NCI-H510A treated with DMSO at 0.1 percent for 48 hours (cell line): Measurements from ENCODE around the gene C20orf141.
"Not testable (repeated sequence)": the region's sequence is repeated elsewhere in the genome, so short reads cannot be mapped to it uniquely, and the experiment has no call there.

ENCODE experiments used
- DNase-seq: peaks from one replicate; lab custom pipeline; 2025; lab: John Stamatoyannopoulos, UW

Gene C20orf141, protein sequence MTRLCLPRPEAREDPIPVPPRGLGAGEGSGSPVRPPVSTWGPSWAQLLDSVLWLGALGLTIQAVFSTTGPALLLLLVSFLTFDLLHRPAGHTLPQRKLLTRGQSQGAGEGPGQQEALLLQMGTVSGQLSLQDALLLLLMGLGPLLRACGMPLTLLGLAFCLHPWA

DNA sequence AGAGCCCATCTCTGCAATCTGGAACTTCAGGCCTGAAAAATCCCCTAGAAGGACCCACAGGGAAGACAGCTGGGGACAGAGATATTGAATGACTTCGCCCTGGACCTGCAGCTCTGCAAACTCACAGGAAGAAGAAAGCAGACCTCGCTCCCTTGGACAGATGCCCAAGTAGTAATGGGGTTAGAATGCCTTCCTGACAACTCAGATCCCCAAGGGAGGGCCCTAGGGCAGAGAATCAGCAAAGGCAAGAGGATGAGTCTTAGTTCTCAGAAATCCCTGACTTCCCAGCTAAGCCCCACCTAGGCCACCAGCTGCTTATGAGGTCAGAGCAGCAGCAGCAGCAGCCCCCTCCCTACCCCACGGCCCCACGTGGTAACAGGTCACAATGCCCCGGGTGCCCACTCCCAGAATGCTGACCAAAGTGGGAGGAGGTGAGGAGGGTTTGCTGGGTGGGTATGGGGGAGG is at the start of gene C20orf141:
TSS of gene C20orf141 (plus strand) at position 401 of the 465 bp plus-strand sequence. CDS start 198 bp downstream, outside the sequence.
- no peak for DNase-seq

DNA sequence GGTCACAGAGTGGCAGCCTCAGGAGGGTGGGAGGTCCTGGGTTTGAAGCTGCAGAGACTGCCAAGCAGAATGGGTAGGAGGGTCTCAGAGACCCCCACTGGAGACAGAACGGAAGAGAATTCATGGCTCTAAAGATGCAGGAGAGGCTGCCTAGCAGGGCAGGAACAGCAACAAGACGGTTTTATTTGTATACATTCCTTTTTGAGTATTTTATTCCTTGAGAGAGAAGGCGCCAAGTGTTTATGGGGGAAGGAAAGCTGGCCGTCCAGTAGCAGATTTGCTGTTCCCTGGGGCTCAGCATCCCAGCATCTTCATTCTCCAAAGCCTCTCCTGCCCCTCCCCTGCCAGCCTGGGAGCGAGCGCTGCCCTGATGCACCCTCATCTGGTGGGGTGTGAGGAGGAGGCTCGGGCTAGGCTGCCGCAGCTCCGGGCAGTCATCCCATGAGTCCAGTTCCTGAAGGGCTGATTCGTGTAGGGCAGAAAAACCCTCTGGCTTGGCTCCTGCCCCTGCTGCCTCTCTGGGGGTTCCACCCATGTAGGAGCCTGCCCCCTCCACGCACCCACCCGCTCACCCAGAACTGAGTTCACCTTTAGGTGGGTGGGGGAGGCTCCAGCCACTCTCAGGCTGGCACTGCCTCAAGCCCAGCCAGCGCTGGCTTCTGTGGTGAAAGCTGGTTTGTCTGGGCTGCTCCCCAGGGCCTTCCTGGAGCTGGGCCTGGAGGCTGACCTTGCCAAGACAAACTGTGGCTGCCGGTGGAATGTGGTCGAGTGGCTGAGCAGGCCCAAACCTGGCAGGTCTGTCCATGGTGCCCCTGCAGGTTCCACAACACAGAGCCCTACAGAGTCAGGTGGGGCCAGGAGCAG is 46.8 kb upstream of the C20orf141 start:
- DNase-seq, result no peak

GRCh38 chr20:2768632-2769015 is 46.2 kb upstream of the C20orf141 start:
- DNase-seq, result no peak

DNA sequence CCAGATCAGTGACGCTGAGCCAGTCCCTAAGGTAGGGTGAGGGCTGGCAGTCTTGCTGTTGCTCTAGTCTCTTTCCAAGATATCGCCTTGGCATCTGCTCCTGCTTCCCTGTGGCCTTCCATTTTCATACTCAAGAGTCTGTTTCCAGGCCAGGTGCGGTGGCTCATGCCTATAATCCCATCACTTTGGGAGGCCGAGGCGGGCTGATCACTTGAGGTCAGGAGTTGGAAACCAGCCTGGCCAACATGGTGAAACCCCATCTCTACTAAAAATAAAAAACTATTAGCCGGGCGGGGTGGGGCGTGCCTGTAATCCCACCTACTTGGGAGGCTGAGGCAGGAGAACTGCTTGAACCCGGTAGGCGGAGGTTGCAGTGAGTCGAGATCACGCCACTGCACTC is 44.7 kb upstream of the C20orf141 start:
- DNase-seq, result not testable (repeated sequence)

DNA sequence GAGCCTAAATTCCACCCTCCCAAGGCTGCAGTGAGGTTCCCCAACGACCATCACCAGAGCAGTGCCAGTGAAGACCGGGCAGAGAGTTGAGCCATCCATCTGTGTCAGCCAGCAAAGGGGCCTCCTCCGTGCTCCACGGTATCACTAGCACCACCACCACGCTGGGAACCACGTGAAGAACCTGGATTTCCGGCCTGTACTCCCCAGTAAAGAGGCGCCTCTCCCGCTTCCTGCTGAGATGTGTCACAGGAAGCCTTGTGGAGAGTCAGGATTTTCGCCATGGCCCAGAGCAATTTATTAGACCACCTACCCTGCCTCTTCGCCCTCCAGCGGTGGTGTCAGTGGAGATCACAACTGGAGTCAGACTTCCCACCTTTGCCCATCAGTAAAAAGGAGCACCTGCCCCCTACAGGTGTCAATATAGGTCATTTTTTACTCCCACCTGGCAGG is 43.1 kb upstream of the C20orf141 start:
- DNase-seq, result no peak

- DNase-seq, result no peak
Measured at GRCh38 chr20:2773812-2774211, 41.0 kb upstream of the C20orf141 start.

GRCh38 chr20:2775139-2775538 is 39.6 kb upstream of the C20orf141 start:
- no peak for DNase-seq

DNA sequence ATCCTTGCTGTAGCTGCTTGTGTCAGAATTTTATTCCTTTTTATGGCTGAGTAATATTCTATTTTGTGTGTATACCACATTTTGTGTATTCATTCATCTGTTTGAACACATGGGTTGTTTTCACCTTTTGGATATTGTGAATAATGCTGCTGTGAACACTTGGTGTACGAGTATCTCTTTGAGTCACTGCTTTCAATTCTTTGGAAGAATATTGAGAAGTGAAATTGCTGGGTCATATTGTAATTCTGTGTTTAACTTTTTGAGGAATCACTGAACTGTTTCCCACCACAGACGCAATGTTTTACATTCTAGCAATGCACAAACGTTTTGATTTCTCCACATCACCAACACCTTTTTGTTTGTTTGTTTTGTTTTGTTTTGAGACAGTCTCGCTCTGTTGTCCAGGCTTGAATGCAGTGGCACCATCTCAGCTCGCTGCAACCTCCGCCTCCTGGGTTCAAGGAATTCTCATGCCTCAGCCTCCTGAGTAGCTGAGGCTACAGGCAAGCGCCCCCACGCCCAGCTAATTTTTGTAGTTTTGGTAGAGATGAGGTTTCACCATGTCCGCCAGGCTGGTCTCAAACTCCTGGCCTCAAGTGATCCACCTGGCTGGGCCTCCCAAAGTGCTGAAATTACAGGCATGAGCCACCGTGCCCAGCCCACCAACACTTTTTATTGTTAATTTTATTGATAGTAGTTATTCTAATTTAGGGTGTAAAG is 36.0 kb upstream of the C20orf141 start:
- no peak for DNase-seq

DNA sequence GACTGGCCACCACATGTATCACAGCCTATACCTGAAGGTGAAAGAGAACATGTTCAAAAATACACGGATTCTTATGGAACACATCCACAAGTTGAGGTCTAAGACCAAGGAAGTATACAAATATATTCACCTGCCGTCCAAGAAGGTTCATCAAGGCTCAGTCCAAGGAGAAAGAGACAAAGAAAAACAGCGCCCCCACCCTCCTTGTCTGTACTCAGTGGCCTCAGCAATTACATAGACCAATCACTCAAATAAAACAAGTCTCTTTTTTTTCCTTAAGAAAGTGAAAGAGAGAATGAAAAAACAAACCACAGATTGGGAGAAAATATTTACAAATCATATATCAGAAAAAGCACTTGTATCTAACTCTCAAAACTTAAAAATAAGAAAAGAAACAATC is 33.8 kb upstream of the C20orf141 start:
- DNase-seq, result no peak

DNA sequence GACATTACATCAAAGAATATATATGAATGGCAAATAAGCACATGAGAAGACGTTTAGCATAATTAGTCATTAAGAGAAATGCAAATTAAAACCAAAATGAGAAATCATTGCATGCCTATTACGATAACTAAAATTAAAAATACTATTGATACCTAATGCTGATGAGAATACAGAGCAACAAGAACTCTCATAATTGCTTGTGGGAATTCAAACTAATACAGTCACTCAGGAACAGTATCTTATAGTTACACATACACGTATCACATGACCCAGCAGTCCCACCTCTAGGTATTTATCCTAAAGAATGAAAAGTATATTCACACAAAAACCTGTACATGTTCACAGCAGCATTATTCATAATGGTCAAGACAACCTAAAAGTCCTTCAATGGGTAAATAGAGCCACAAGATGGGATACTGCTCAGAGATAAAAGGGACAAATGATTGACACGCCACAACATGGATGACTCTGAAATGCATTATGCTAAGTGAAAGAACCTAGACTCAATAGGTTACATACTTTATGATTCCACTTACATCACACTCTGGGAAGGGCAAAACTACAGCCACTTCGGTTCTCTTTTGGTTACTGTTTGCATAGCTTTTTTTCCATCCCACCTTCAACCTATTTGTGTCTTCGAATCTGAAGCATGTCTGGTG is 30.8 kb upstream of the C20orf141 start:
- DNase-seq, result no peak

- DNase-seq, result no peak
Measured at GRCh38 chr20:2793471-2793870, 21.3 kb upstream of the C20orf141 start.

GRCh38 chr20:2794202-2794748 is 20.5 kb upstream of the C20orf141 start:
- no peak for DNase-seq

DNA sequence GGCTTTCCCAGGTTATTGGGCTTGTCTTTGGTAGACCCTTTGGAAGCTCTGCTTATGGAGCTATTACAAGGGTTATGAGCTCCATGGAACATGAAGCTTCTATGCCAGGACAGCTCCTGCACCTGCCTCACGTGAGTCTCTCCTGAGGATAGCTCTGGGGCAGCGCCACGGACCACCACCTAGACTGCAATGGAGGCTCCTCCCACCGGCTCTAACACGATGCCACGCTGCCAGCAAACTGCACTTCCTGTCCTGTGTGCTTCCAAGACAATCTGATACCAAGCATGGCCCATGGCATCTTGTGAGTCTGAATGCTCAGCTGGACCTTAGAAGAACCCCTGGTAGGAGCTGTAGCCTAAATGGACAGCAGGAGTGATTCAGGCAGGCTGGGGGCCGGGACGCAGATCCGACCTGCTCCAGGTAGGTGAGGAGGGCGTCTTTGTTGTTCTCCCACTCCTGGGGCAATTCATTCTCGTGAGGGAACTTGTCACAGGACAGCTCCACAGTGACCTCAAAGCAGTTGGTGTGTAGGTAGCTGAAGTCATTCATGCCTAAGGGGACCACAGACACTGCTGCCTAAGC is 19.8 kb upstream of the C20orf141 start:
- DNase-seq, result no peak

GRCh38 chr20:2795451-2795850 is 19.3 kb upstream of the C20orf141 start:
- DNase-seq, result no peak

- no peak for DNase-seq
Measured at GRCh38 chr20:2796011-2796660, 18.7 kb upstream of the C20orf141 start.

- DNase-seq, result no peak
Measured at GRCh38 chr20:2797136-2797983, 17.4 kb upstream of the C20orf141 start.

GRCh38 chr20:2798095-2798805 is 16.5 kb upstream of the C20orf141 start:
- no peak for DNase-seq

DNA sequence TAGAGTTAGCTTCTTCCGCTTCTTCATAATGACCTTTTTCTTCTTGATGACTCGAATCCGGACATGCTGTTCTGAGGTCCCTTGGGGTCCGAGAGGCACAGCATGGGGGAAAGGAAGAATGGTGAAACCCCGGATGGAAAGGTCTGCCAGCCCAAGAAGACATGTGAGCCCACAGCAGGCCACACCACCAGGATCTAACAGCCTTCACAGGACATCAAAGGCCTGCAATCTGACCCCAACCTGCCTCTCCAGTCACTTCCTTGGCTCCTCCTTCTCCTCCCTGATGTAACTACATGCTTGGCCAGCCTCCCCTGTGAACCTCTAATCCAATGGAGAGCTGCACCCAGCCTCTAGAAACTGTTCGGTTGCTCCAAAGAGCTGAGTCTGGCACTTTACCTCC is 16.0 kb upstream of the C20orf141 start:
- DNase-seq, result peak; percentile 33

DNA sequence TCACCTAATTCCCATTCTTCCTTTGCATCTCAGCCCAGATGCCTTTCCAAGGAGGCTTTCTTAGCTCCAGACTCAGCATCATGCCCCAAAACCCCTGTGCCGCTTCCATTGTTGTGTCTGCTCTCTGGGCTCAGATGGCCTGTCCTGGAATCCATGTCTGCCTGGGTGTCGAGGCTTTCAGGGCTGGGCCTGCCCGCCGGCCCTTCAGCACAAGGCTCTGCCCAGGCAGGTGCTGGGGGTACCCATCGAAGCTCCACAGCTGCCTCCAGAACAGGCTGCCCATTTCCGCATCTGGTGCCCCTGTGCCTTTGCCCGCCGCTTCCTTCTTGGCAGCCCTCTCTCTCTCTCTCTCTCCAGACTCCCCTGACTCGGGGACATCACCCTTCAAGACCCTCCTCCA is 15.5 kb upstream of the C20orf141 start:
- no peak for DNase-seq
